PFSK-1 (cell line): ENCODE measurements around the gene EME2.

ENCODE experiments used
- POLR2AphosphoS5 ChIP-seq: IDR thresholded peaks from 2 replicates; pipeline ENCODE4 v1.6.1; 2012; ENCODE audit warnings: low read depth, mild to moderate bottlenecking, control low read depth, low read length, moderate library complexity
- REST ChIP-seq, 2 experiments: IDR thresholded peaks; 2 replicates each; pipeline versions ENCODE4 v1.6.1 to v1.8.0; 2011 to 2012; ENCODE audit warnings: low read depth in 2 of 2, low read length in 2 of 2, control low read depth in 1 of 2, inconsistent platforms in 1 of 2, mild to moderate bottlenecking in 1 of 2, moderate library complexity in 1 of 2; ENCODE audit not compliant: insufficient read depth in 1 of 2
- SIN3A ChIP-seq: IDR thresholded peaks from 2 replicates; pipeline ENCODE4 v1.6.1; 2012; ENCODE audit warnings: mild to moderate bottlenecking, low read length, moderate library complexity, borderline replicate concordance; ENCODE audit not compliant: insufficient read depth
- TAF1 ChIP-seq: IDR thresholded peaks from 2 replicates; pipeline ENCODE4 v1.6.1; 2012; ENCODE audit warnings: low read length, control low read depth, borderline replicate concordance; ENCODE audit not compliant: insufficient read depth

- TF ChIP-seq REST (IDR thresholded peaks at IDR 0.05; ENCODE audit: insufficient read depth in 1 of 2, low read depth in 2 of 2, low read length in 2 of 2) (no peak), POLR2AphosphoS5 (no peak), SIN3A (no peak), TAF1 (no peak)
Observed at GRCh38 chr16:1731073-1731472, 41.5 kb upstream of the EME2 start.
